GM12891 (cell line): ENCODE data around the gene WTIP.
"Not testable (repeated sequence)": the region's sequence is repeated elsewhere in the genome, so short reads cannot be mapped to it uniquely, and the experiment has no call there.

Source experiments
- DNase-seq: peaks from one replicate; pipeline ENCODE4 v3.0.0; 2011; ENCODE audit warnings: low spot score; ENCODE audit not compliant: insufficient read length
- FAIRE-seq: peaks from 2 replicates; lab custom pipeline; 2011; peaks lifted over from hg19 to GRCh38; lab: Jason Lieb, UNC
- PAX5 ChIP-seq: IDR thresholded peaks from 2 replicates; pipeline ENCODE4 v1.6.1; 2011; ENCODE audit warnings: low read length, moderate library complexity, mild to moderate bottlenecking; ENCODE audit not compliant: insufficient read depth, severe bottlenecking
- POLR2A ChIP-seq: IDR thresholded peaks from 2 replicates; pipeline ENCODE4 v1.6.1; 2011; ENCODE audit warnings: low read depth, low read length, control low read depth
- POLR2AphosphoS5 ChIP-seq: IDR thresholded peaks from 2 replicates; pipeline ENCODE4 v1.6.1; 2011; ENCODE audit warnings: low read depth, low read length, control low read depth
- POU2F2 ChIP-seq: IDR thresholded peaks from 2 replicates; pipeline ENCODE4 v1.6.1; 2011; ENCODE audit warnings: low read depth, mild to moderate bottlenecking, control low read depth, low read length, moderate library complexity
- SPI1 ChIP-seq: IDR thresholded peaks from 2 replicates; pipeline ENCODE4 v1.6.1; 2011; ENCODE audit warnings: low read depth, low read length, control low read depth
- TAF1 ChIP-seq: IDR thresholded peaks from 2 replicates; pipeline ENCODE4 v1.6.1; 2011; ENCODE audit warnings: low read depth, low read length, control low read depth

The WTIP gene

GRCh38 chr19:34459614-34460013 lies 21.9 kb upstream of the WTIP start:
- FAIRE-seq (no peak), DNase-seq (no peak)
- TF ChIP-seq POLR2AphosphoS5: no peak
- TF ChIP-seq PAX5: no peak
- TF ChIP-seq TAF1: no peak
- TF ChIP-seq POU2F2: no peak
- TF ChIP-seq SPI1: no peak
- TF ChIP-seq POLR2A: no peak

DNA sequence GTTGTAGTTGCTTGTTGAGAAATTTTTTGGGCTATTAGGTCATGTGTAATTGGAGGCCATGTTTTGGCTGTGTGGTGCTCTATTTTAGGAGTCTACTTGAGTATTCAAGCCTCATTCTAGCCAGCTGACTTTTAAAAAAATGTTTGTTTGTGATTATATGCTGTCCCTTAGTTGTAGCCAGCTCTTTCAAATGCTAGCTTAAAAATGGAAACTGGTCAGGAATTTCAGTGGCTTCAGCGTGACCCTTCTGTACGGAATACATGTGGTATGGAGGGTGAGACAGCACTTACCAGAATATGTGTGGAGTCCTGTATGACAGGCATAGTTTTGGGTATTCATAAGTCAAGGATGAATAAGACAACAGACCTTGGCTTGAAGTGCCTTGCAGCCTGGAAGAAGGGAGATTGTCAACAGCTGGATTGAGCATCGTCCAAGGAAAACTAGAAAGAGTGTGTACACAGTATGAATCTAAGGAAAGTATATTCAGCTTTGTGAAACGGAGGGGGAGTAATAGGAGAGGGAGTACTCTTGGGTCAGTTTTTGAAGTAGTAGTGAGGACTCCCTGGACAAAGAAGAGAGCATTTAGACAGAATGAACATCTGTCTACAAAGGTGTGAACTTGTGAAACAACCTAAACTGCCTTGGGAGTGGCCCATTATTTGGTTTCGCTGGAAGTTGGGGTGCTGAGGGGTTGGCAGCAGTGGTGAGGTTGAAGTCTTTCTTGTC lies 20.0 kb upstream of the WTIP start:
- no peak for DNase-seq
- TF ChIP-seq POLR2AphosphoS5: no peak
- no peak for TF ChIP-seq TAF1
- no peak for TF ChIP-seq POU2F2
- TF ChIP-seq SPI1: no peak
- TF ChIP-seq PAX5: no peak
- TF ChIP-seq POLR2A: no peak
- FAIRE-seq: no peak

GRCh38 chr19:34464785-34465184 lies 16.8 kb upstream of the WTIP start:
- FAIRE-seq: not testable (repeated sequence)

DNA sequence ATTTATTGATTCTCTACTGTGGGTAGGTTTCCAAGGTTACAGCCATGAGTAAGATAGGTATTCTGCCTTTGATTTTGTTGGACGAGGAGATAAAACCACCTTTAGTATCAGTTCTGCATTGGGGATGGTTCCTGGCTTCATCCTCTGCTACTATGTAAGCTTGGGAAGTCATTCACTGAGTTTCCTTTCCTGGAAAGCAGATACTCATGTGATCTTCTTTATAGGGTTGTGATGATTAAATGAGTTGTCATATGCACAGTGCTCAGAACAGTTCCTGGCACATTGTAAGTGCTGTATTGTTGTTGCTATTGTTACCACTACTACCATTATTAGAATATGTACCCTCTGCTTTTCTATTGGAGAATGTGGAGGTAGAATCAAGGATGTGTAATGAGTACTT lies 13.1 kb upstream of the WTIP start:
- DNase-seq (no peak), FAIRE-seq (no peak)
- TF ChIP-seq SPI1 (peak; percentile 54), PAX5 (no peak)

More at GRCh38 chr19:34464785-34465184, 16.8 kb upstream of the WTIP start:
- not testable (repeated sequence) for DNase-seq

DNA sequence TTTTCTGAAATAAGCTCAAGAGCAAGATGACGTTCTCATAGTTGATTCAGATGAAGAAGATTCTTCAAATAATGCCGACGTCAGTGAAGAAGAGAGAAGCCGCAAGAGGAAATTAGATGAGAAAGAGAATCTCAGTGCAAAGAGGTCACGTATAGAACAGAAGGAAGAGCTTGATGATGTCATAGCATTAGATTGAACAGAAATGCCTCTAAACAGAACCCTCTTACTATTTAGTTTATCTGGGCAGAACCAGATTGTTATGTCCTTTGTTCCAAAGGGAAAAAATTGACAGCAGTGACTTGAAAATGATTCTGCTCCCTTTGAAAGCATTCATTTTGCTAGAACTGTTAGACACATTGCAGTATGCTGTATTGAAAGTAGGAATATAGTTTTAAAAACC lies 12.5 kb upstream of the WTIP start:
- not testable (repeated sequence) for DNase-seq, FAIRE-seq

DNA sequence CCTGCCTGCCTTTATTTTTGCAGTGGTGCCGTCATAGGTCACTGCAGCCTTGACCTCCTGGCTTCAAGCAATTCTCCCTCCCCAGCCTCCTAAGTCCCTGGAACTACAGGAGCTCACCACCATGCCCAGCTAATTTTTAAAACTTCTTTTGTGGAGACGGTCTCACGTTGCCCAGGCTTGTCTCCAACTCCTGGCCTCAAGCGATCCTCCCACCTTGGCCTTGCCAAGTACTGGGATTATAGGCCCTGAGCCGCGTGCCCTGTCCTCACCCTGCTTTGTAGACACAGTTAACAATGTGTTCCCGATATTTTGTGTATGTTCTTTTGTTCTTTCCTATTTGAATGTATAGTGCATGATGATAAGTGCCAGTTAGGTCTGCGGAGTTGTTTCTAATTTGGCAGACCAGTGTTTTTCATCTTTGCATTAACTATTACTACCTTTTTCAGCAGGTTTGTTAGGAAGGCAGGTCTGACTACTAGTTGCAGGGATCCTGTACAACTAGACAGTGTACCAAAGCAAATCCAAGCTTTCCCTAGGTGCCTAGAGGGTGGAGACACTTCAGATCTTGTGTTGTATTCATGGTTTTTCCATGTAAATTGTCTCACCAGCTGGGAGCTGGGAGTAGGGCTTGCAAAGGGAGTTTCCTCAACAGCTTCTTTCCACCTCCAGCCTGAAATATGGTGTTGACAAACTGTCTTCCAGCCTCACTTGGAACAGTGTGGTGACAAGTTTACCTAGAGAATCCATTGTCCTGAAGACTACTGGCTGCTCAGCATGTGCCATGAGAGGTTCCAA lies 9.5 kb upstream of the WTIP start:
- no peak for TF ChIP-seq PAX5
- FAIRE-seq (no peak), DNase-seq (no peak)

- no peak for DNase-seq
- FAIRE-seq: no peak
- TF ChIP-seq TAF1 (no peak), POU2F2 (no peak), POLR2AphosphoS5 (no peak; the same call in 1 of the 2 replicates), PAX5 (no peak)
Observed at GRCh38 chr19:34474233-34474989, 7.1 kb upstream of the WTIP start.

DNA sequence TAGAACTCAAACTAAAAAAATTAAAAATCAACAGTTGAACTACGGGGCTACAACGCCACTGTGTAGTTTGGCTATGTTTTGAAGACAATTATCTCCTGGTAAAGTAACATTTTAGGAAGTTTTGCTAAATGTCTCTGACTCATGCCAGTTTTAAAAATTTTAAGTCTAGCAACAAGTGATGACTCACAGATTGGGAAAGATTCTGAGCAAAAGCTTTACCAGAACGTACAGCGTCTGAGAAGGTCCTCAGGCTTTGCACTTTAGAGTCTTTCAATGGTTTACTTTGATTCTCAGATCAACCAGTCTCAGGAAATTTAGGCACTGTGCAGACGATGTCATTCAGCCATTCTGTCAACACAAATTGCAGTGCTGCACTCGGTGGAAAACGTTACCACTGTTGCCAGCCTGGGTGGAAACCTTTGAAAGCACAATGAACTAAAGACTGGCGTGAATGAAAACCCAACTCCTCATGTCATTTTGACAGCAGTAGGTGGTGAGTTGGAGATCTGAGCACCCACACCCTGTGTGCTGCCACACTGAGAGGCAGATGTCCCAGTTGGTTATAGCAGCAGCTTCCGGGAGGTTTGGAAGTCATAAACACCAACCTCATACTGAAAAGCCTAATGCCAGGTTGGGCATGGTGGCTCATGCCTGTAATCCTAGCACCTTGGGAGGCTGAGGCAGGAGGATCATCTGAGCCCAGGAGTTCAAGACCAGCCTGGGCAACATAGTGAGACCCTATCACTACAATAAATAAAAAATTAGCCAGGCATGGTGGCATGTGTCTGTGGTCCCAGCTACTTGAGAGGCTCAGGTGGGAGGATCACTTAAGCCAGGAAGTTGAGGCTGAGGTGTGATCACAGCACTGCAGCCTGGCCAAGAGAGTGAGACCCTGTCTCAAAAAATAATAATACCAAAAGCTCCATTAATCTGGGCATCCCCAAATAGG lies 6.3 kb upstream of the WTIP start:
- DNase-seq (no peak), FAIRE-seq (no peak)
- TF ChIP-seq POLR2AphosphoS5 (0 out of 2 replicates have a peak, but pooled peaks have one; percentile 40), PAX5 (no peak)

GRCh38 chr19:34475975-34476594 lies 5.5 kb upstream of the WTIP start:
- DNase-seq (no peak), FAIRE-seq (no peak)
- TF ChIP-seq TAF1 (no peak), POLR2A (no peak), PAX5 (no peak), POLR2AphosphoS5 (no peak)

DNA sequence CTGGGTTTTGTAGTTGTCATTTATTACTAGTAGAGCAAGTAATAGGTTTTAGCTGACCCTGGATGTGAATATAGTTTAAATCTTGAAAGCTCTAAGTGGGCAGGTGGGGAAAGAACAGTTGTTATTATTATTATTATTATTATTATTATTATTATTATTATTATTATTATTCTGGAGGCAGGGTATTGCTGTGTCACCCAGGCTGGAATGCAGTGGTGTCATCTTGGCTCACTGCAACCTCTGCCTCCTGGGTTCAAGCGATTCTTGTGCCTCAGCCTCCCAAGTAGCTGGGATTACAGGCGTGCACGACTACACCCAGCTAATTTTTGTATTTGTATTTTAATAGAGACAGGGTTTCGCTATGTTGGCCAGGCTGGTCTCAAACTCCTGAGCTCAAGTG lies 3.1 kb upstream of the WTIP start:
- not testable (repeated sequence) for FAIRE-seq, DNase-seq
